A549 (cell line): Measurements from ENCODE around the gene PSMD6. TPM values are rescaled to one million over a fixed set of nuclear protein-coding genes. Genes with fewer than 3 reads are reported as not detected.
A peak's percentile ranks its signal among the peaks of the same experiment; 100 is the strongest.

ENCODE experiments used
- ATAC-seq, 2 experiments: fragments of 200-7000 bp in 1 of 2; fragments of >200 bp in 1 of 2; cut with Nextera tagmentation in 1 of 2; cut with Tn5 transposase in 1 of 2; 3 replicates each; pipeline versions ENCODE4 v1.8.0 to v1.9.1; 2018 to 2020; ENCODE audit warnings: mild to moderate bottlenecking in 1 of 2, moderate library complexity in 1 of 2
- CTCF ChIA-PET: fragments of 300-600 bp; sonication (Branson Sonifier 250); formaldehyde crosslinking; extraction: SDS; loops from one replicate; lab custom pipeline; 2021; ENCODE audit warnings: antibody characterized with exemption, inconsistent platforms; lab: Yijun Ruan, JAX
- POLR2A ChIA-PET: fragments of 350-600 bp; formaldehyde crosslinking; extraction: SDS; loops from one replicate; lab custom pipeline; 2021; ENCODE audit warnings: antibody characterized with exemption, inconsistent platforms; lab: Yijun Ruan, JAX
- DNase-seq, 2 experiments: peaks; one replicate each; pipeline versions ENCODE4 v3.0.0 to v3.0.0-alpha.2; 2011 to 2016; ENCODE audit warnings: low read depth in 1 of 2, low spot score in 1 of 2
- FAIRE-seq: peaks from 2 replicates; lab custom pipeline; 2011; peaks lifted over from hg19 to GRCh38; lab: Jason Lieb, UNC
- H3K27ac ChIP-seq, 2 experiments: fragments of >200 bp; sonication (Bioruptor Twin); formaldehyde crosslinking; 3 replicates each; pipeline ENCODE4 v1.5.1; 2016 to 2017
- H3K4me1 ChIP-seq: fragments of >200 bp; sonication (Bioruptor Twin); formaldehyde crosslinking; 3 replicates; pipeline ENCODE4 v1.6.1; 2016
- H3K4me2 ChIP-seq: fragments of >200 bp; sonication (Bioruptor Twin); formaldehyde crosslinking; 3 replicates; pipeline ENCODE4 v1.6.1; 2016
- H3K4me3 ChIP-seq: fragments of >200 bp; sonication (Bioruptor Twin); formaldehyde crosslinking; 3 replicates; pipeline ENCODE4 v1.5.1; 2016
- H3K9me3 ChIP-seq: fragments of >200 bp; sonication (Bioruptor Twin); formaldehyde crosslinking; 3 replicates; pipeline ENCODE4 v1.6.1; 2016
- BCL3 ChIP-seq: fragments of >200 bp; sonication (Bioruptor Twin); formaldehyde crosslinking; IDR thresholded peaks from 3 replicates; pipeline ENCODE4 v1.6.1; 2016
- CBX2 ChIP-seq: fragments of 200-600 bp; sonication (generic); IDR thresholded peaks from 2 replicates; pipeline ENCODE4 v1.6.1; 2016; ENCODE audit warnings: low read depth, mild to moderate bottlenecking, borderline replicate concordance
- CHD2 ChIP-seq: fragments of 150-350 bp; IDR thresholded peaks from 2 replicates; pipeline ENCODE4 v1.6.1; 2014; ENCODE audit warnings: low read length; ENCODE audit not compliant: partially characterized antibody
- ESRRA ChIP-seq: fragments of 150-350 bp; IDR thresholded peaks from 2 replicates; pipeline ENCODE4 v1.6.1; 2014; ENCODE audit warnings: mild to moderate bottlenecking, low read length, borderline replicate concordance
- FOSL2 ChIP-seq, 2 experiments: fragments of 450-650 bp in 1 of 2; fragments of >200 bp in 1 of 2; sonication (Bioruptor Twin) in 1 of 2; formaldehyde crosslinking; IDR thresholded peaks; 2 replicates each; pipeline versions ENCODE4 v1.5.0 to v1.6.1; 2016 to 2020; ENCODE audit warnings: mild to moderate bottlenecking in 1 of 2, moderate library complexity in 1 of 2
- HES2 ChIP-seq: fragments of >200 bp; sonication (Bioruptor Twin); formaldehyde crosslinking; IDR thresholded peaks from 2 replicates; pipeline ENCODE4 v1.6.1; 2016
- HEYL ChIP-seq: fragments of 250-450 bp; sonication (Bioruptor Pico); IDR thresholded peaks from 2 replicates; pipeline ENCODE4 v1.8.0; 2021; ENCODE audit warnings: mild to moderate bottlenecking, moderate library complexity
- HMGXB4 ChIP-seq: fragments of 250-450 bp; sonication (Bioruptor Pico); IDR thresholded peaks from 2 replicates; pipeline ENCODE4 v1.5.0; 2021; ENCODE audit warnings: mild to moderate bottlenecking, moderate library complexity, borderline replicate concordance
- HOXB13 ChIP-seq: fragments of 250-450 bp; sonication (Bioruptor Pico); IDR thresholded peaks from 2 replicates; pipeline ENCODE4 v1.5.0; 2020; ENCODE audit warnings: low read depth, mild to moderate bottlenecking, moderate library complexity
- JUN ChIP-seq, 2 experiments: fragments of >200 bp; sonication (Bioruptor Twin); formaldehyde crosslinking; IDR thresholded peaks; 2 replicates in 1 of 2; 3 replicates in 1 of 2; pipeline ENCODE4 v1.6.1; 2016 to 2017
- KDM1A ChIP-seq: fragments of 200-600 bp; sonication (generic); IDR thresholded peaks from 2 replicates; pipeline ENCODE4 v1.6.1; 2016; ENCODE audit warnings: low read depth, mild to moderate bottlenecking
- KDM5A ChIP-seq: fragments of 200-600 bp; sonication (generic); IDR thresholded peaks from 2 replicates; pipeline ENCODE4 v1.6.1; 2016; ENCODE audit warnings: antibody characterized with exemption, mild to moderate bottlenecking
- MAFK ChIP-seq: fragments of 450-650 bp; IDR thresholded peaks from 2 replicates; pipeline ENCODE4 v1.6.1; 2014; ENCODE audit not compliant: partially characterized antibody
- MAZ ChIP-seq: fragments of 150-350 bp; IDR thresholded peaks from 2 replicates; pipeline ENCODE4 v1.6.1; 2014; ENCODE audit warnings: antibody characterized with exemption, low read depth, low read length, borderline replicate concordance
- NPAS2 ChIP-seq: fragments of 250-450 bp; sonication (Bioruptor Pico); IDR thresholded peaks from 2 replicates; pipeline ENCODE4 v1.8.0; 2022; ENCODE audit warnings: mild to moderate bottlenecking, moderate library complexity, borderline replicate concordance
- SREBF2 ChIP-seq: fragments of 450-650 bp; IDR thresholded peaks from 2 replicates; pipeline ENCODE4 v1.6.1; 2014; ENCODE audit warnings: mild to moderate bottlenecking, moderate library complexity
- TFCP2L1 ChIP-seq: fragments of 250-450 bp; sonication (Bioruptor Pico); IDR thresholded peaks from 2 replicates; pipeline ENCODE4 v1.5.0; 2021; ENCODE audit warnings: mild to moderate bottlenecking
- ZC3H11A ChIP-seq: fragments of 450-650 bp; IDR thresholded peaks from 2 replicates; pipeline ENCODE4 v1.6.1; 2014; ENCODE audit warnings: antibody characterized with exemption, mild to moderate bottlenecking
- ZFP36 ChIP-seq: fragments of 450-650 bp; IDR thresholded peaks from 2 replicates; pipeline ENCODE4 v1.6.1; 2014; ENCODE audit warnings: borderline replicate concordance; ENCODE audit not compliant: partially characterized antibody
- WGBS: methylation state at CpG from one replicate; pipeline ENCODE4 v1.1.6; 2017; ENCODE audit errors: missing lambda C conversion rate; 5-methylcytosine and 5-hydroxymethylcytosine counted together
- polyA plus RNA-seq, 4 experiments: library from polyadenylated mRNA; depleted of rRNA in 3 of 4; stranded (reverse); fragments of >200 nt; fragmentation: RNase III in 1 of 4; extraction: RNeasy Plus Mini Kit Qiagen cat#74134 plus additional on column Dnase treatment in 1 of 4; gene quantifications; 2 replicates in 3 of 4; 3 replicates in 1 of 4; pipeline ENCODE4 v1.2.3, GENCODE V29; 2011 to 2017
- TF ChIP-seq, protein P1 (sequence below): IDR thresholded peaks from 2 replicates; pipeline ENCODE4 v1.6.1; 2012
- TF ChIP-seq, protein P2 (sequence below): fragments of >200 bp; sonication (Bioruptor Twin); formaldehyde crosslinking; IDR thresholded peaks from 3 replicates; pipeline ENCODE4 v1.5.1; 2016

The PSMD6 gene
- polyA plus RNA-seq, 2 of the 4 experiments (the other 2 are of a cell fraction) = 76.8 to 117 TPM

- CTCF ChIA-PET = interaction anchor here (1.4 to 4.7 kb wide), 3 partner anchors 14 to 18 kb away, joined by 6 to 33 read pairs (median 9); no protein-coding TSS in a partner anchor
- ATAC-seq (no peak), FAIRE-seq (no peak), DNase-seq (no peak)
- no peak overlapping the region for H3K4me2 ChIP-seq
- no peaks in the 10 kb centered on the region for H3K9me3 ChIP-seq
- TF ChIP-seq CHD2 (no peak), ZFP36 (no peak), FOSL2 (IDR thresholded peaks at IDR 0.05) (no peak), FOSL2 (CRISPR knock-in tag; IDR thresholded peaks at IDR 0.05) (no peak), BCL3 (no peak)
- TF ChIP-seq, protein P1, sequence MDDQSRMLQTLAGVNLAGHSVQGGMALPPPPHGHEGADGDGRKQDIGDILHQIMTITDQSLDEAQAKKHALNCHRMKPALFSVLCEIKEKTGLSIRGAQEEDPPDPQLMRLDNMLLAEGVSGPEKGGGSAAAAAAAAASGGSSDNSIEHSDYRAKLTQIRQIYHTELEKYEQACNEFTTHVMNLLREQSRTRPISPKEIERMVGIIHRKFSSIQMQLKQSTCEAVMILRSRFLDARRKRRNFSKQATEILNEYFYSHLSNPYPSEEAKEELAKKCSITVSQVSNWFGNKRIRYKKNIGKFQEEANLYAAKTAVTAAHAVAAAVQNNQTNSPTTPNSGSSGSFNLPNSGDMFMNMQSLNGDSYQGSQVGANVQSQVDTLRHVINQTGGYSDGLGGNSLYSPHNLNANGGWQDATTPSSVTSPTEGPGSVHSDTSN = no peak
- H3K4me1 ChIP-seq = peaks cover 16% of the 10 kb centered on the region; the same call in 2 of the 3 replicates
- POLR2A ChIA-PET = no interaction called here
- no peak overlapping the region for H3K27ac ChIP-seq
- H3K4me3 ChIP-seq = no peak overlapping the region
- WGBS = 92% methylated on average over 12 of the region's 12 CpGs
Measured at GRCh38 chr3:63979093-63979885, 44.0 kb downstream of the PSMD6 start.

GRCh38 chr3:63977893-63978292 is 45.4 kb downstream of the PSMD6 start:
- ATAC-seq (no peak), FAIRE-seq (no peak), DNase-seq (no peak)
- H3K27ac ChIP-seq = no peak overlapping the region
- H3K4me1 ChIP-seq = peaks cover 16% of the 10 kb centered on the region; the same call in 2 of the 3 replicates
- POLR2A ChIA-PET = no interaction called here
- no peak overlapping the region for H3K4me2 ChIP-seq
- no peaks in the 10 kb centered on the region for H3K9me3 ChIP-seq
- TF ChIP-seq ESRRA (no peak), MAZ (no peak), HEYL (no peak), HMGXB4 (CRISPR knock-in tag) (no peak), JUN (IDR thresholded peaks at IDR 0.05) (no peak), KDM1A (no peak), HOXB13 (CRISPR knock-in tag) (no peak), SREBF2 (no peak), CBX2 (no peak), KDM5A (no peak), TFCP2L1 (CRISPR knock-in tag) (no peak), ZC3H11A (no peak)
- H3K4me3 ChIP-seq = no peak overlapping the region
- 71% methylated on average over 4 of the region's 4 CpGs for WGBS
- CTCF ChIA-PET = interaction anchor here (1.1 to 4.7 kb wide), 4 partner anchors 16 to 506 kb away, joined by 3 to 33 read pairs (median 7); no protein-coding TSS in a partner anchor

- no peaks in the 10 kb centered on the region for H3K9me3 ChIP-seq
- no peak overlapping the region for H3K4me3 ChIP-seq
- CTCF ChIA-PET = interaction anchor here (1.8 to 4.7 kb wide), 2 partner anchors 17 to 507 kb away, joined by 5 to 33 read pairs; no protein-coding TSS in a partner anchor
- H3K4me1 ChIP-seq = peaks cover 25% of the 10 kb centered on the region; the same call in 2 of the 3 replicates
- 85% methylated on average over 2 of the region's 2 CpGs for WGBS
- H3K4me2 ChIP-seq = 0 out of 3 replicates have a peak overlapping the region, but pooled peaks have one; percentile 8
- H3K27ac ChIP-seq = no peak overlapping the region; a peak in 1 of 6 replicates
- TF ChIP-seq NPAS2 (CRISPR knock-in tag) = no peak
- no peak for TF ChIP-seq ZFP36
- no peak for TF ChIP-seq HES2
- TF ChIP-seq, protein P2, sequence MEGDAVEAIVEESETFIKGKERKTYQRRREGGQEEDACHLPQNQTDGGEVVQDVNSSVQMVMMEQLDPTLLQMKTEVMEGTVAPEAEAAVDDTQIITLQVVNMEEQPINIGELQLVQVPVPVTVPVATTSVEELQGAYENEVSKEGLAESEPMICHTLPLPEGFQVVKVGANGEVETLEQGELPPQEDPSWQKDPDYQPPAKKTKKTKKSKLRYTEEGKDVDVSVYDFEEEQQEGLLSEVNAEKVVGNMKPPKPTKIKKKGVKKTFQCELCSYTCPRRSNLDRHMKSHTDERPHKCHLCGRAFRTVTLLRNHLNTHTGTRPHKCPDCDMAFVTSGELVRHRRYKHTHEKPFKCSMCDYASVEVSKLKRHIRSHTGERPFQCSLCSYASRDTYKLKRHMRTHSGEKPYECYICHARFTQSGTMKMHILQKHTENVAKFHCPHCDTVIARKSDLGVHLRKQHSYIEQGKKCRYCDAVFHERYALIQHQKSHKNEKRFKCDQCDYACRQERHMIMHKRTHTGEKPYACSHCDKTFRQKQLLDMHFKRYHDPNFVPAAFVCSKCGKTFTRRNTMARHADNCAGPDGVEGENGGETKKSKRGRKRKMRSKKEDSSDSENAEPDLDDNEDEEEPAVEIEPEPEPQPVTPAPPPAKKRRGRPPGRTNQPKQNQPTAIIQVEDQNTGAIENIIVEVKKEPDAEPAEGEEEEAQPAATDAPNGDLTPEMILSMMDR = no peak
- TF ChIP-seq BCL3 = no peak
- TF ChIP-seq MAFK = no peak
- ATAC-seq (no peak), FAIRE-seq (no peak), DNase-seq (no peak)
- POLR2A ChIA-PET = no interaction called here
Measured at GRCh38 chr3:63976872-63977200, 46.5 kb downstream of the PSMD6 start.
